Smooth muscle cell (in vitro differentiated cells): ENCODE measurements around the gene UBE3B. TPM values are rescaled to one million over a fixed set of nuclear protein-coding genes. Genes with fewer than 3 reads are reported as not detected.

Experiments
- DNase-seq: peaks from one replicate; lab custom pipeline; 2025; ENCODE audit not compliant: unreplicated experiment; lab: John Stamatoyannopoulos, UW
- H2AFZ ChIP-seq: fragments of 200-600 bp; sonication (generic); 2 replicates; pipeline ENCODE4 v1.6.0; 2016; ENCODE audit warnings: antibody characterized with exemption, low read depth, mild to moderate bottlenecking
- H3F3A ChIP-seq: fragments of 200-600 bp; sonication (generic); 2 replicates; pipeline ENCODE4 v1.6.0; 2017; ENCODE audit warnings: antibody characterized with exemption, low read depth
- H3K27ac ChIP-seq: fragments of 200-600 bp; sonication (generic); 2 replicates; pipeline ENCODE4 v1.5.1; 2016; ENCODE audit warnings: low read depth, mild to moderate bottlenecking
- H3K27me3 ChIP-seq: fragments of 200-600 bp; sonication (generic); 2 replicates; pipeline ENCODE4 v1.6.1; 2016; ENCODE audit warnings: low read depth, mild to moderate bottlenecking
- H3K36me3 ChIP-seq: fragments of 200-600 bp; sonication (generic); 2 replicates; pipeline ENCODE4 v1.5.1; 2016; ENCODE audit warnings: low read depth
- H3K4me1 ChIP-seq: fragments of 200-600 bp; sonication (generic); 2 replicates; pipeline ENCODE4 v1.5.1; 2016; ENCODE audit warnings: low read depth
- H3K4me2 ChIP-seq: fragments of 200-600 bp; sonication (generic); 2 replicates; pipeline ENCODE4 v1.6.0; 2016; ENCODE audit warnings: mild to moderate bottlenecking
- H3K4me3 ChIP-seq: fragments of 200-600 bp; sonication (generic); 2 replicates; pipeline ENCODE4 v1.5.1; 2016; ENCODE audit warnings: mild to moderate bottlenecking
- H3K79me2 ChIP-seq: fragments of 200-600 bp; sonication (generic); 2 replicates; pipeline ENCODE4 v1.6.0; 2016; ENCODE audit warnings: low read depth, mild to moderate bottlenecking
- H3K9ac ChIP-seq: fragments of 200-600 bp; sonication (generic); 2 replicates; pipeline ENCODE4 v1.6.0; 2016; ENCODE audit warnings: low read depth
- H3K9me3 ChIP-seq: fragments of 200-600 bp; sonication (generic); replicated peaks from 2 replicates; pipeline ENCODE4 v1.5.1; 2016; ENCODE audit warnings: low read depth
- H4K20me1 ChIP-seq: fragments of 200-600 bp; sonication (generic); 2 replicates; pipeline ENCODE4 v1.6.0; 2016; ENCODE audit warnings: low read depth
- CTCF ChIP-seq: fragments of 200-600 bp; sonication (generic); IDR thresholded peaks from 2 replicates; pipeline ENCODE4 v1.5.1; 2017; ENCODE audit warnings: borderline replicate concordance, mild to moderate bottlenecking, antibody characterized with exemption; ENCODE audit not compliant: insufficient read depth, poor library complexity, severe bottlenecking
- WGBS: methylation state at CpG from one replicate; pipeline ENCODE4 v1.1.7; 2016; ENCODE audit warnings: low lambda C conversion rate; 5-methylcytosine and 5-hydroxymethylcytosine counted together
- polyA plus RNA-seq: library from polyadenylated mRNA; unstranded; fragments of >200 nt; fragmentation: Nextera tagmentation; extraction: Ambion mirVana; gene quantifications from 2 replicates; pipeline ENCODE4 v1.2.1, GENCODE V29; 2016
- total RNA-seq: library from RNA; depleted of rRNA; stranded (reverse); fragments of >200 nt; gene quantifications from 2 replicates; pipeline ENCODE4 v1.2.3, GENCODE V29; 2014

Gene UBE3B
- total and polyA plus RNA-seq, 2 experiments from 2014 or later: 21.8 to 62.9 TPM

DNA sequence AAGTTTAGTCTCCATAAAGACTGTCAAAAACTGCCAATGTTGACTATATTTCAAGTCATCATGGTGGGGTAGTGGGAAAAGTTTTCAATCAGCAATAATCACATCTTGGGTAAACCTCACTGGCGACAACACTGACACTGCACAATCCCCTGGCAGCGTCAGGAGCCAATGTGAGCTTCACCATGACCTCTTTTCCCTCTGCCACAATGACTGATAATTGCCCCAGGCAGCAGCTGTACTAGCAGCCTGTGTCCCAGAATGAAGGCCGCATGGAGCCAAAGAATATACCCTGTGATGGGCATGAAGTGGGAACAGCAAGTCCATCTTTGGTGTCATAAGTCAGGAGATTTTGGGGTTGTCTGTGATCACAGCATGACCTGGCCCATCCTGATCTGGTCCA is 90.5 kb downstream of the UBE3B start:
- Histone ChIP-seq H3F3A (no peaks in the 10 kb centered on the region), H3K36me3 (no peaks in the 10 kb centered on the region)
- 91% methylated on average over 3 of the region's 3 CpGs for WGBS

GRCh38 chr12:109568486-109568885 is 91.1 kb downstream of the UBE3B start:
- no peaks in the 10 kb centered on the region for H3K27me3 ChIP-seq
- H3K79me2 ChIP-seq: no peaks in the 10 kb centered on the region
- no peak overlapping the region for H3K4me3 ChIP-seq
- H4K20me1 ChIP-seq: no peaks in the 10 kb centered on the region
- H3K27ac ChIP-seq: no peak overlapping the region
- H3K9me3 ChIP-seq: no peaks in the 10 kb centered on the region
- no peak overlapping the region for H2AFZ ChIP-seq
- 93% methylated on average over 7 of the region's 7 CpGs for WGBS
- no peak for TF ChIP-seq CTCF
- H3K4me2 ChIP-seq: no peak overlapping the region
- DNase-seq: no peak
- H3K9ac ChIP-seq: no peak overlapping the region
- no peaks in the 10 kb centered on the region for H3F3A ChIP-seq
- H3K36me3 ChIP-seq: no peaks in the 10 kb centered on the region
- peaks cover 7% of the 10 kb centered on the region for H3K4me1 ChIP-seq

More for the DNA sequence above, 90.5 kb downstream of the UBE3B start:
- H3K27me3 ChIP-seq: no peaks in the 10 kb centered on the region
- no peak overlapping the region for H3K9ac ChIP-seq
- TF ChIP-seq CTCF: no peak
- peaks cover 7% of the 10 kb centered on the region for H3K4me1 ChIP-seq
- H3K4me2 ChIP-seq: no peak overlapping the region
- H3K27ac ChIP-seq: no peak overlapping the region
- no peak overlapping the region for H3K4me3 ChIP-seq
- DNase-seq: no peak
- H2AFZ ChIP-seq: no peak overlapping the region
- H4K20me1 ChIP-seq: no peaks in the 10 kb centered on the region
- H3K79me2 ChIP-seq: no peaks in the 10 kb centered on the region
- H3K9me3 ChIP-seq: no peaks in the 10 kb centered on the region

DNA sequence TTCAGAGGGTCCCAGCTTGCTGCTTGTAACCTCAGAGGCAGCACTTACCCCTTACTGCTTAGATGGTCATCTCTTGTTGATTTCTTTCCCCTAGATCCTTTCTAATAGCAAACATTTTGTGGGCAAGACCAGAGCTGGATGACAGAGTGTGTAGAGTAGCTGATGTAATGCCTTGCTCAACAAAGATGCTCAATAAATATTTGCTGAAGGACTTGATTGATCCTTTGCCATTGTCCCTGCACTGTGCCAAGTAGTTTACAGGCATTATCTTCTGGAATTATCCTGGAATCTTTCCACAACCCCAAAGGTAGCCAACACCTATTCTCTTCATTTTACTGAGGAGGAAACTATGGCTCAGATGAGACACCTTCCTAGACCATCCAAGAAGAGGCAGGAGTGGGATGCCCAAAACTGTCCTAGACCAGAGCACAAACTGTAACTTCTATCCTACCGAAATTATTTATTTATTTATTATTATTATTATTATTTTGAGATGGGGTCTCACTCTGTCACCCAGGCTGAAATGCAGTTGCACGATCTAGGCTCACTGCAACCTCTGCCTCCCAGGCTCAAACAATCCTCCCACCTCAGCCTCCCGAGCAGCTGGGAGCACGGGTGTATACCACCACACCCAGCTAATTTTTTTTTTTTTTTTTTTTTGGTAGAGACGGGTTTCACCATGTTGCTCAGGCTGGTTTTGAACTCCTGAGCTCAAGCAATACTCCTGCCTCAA is 94.5 kb downstream of the UBE3B start:
- Histone ChIP-seq H3K4me3 (peak overlapping the region; percentile 83), H3K27ac (no peak overlapping the region), H3K27me3 (no peaks in the 10 kb centered on the region), H3K4me2 (peak overlapping the region; percentile 81), H3K79me2 (peaks cover 32% of the 10 kb centered on the region), H3K9ac (peak overlapping the region; percentile 67), H3K9me3 (no peaks in the 10 kb centered on the region), H3F3A (no peaks in the 10 kb centered on the region), H3K4me1 (peaks cover 18% of the 10 kb centered on the region), H2AFZ (no peak overlapping the region), H3K36me3 (no peaks in the 10 kb centered on the region), H4K20me1 (no peaks in the 10 kb centered on the region)
- WGBS: 91% methylated on average over 5 of the region's 5 CpGs
- DNase-seq: no peak
- TF ChIP-seq CTCF: no peak

GRCh38 chr12:109572506-109572845 is 95.0 kb downstream of the UBE3B start:
- Histone ChIP-seq H3K9ac (peak overlapping the region; percentile 67), H3K4me3 (peak overlapping the region; percentile 83), H3K79me2 (peaks cover 32% of the 10 kb centered on the region), H3K27ac (peak overlapping the region; percentile 72), H3K27me3 (no peaks in the 10 kb centered on the region), H3K36me3 (peaks cover 2% of the 10 kb centered on the region), H3K9me3 (no peaks in the 10 kb centered on the region), H4K20me1 (no peaks in the 10 kb centered on the region), H3K4me1 (peaks cover 18% of the 10 kb centered on the region), H2AFZ (peak overlapping the region; percentile 50), H3K4me2 (peak overlapping the region; percentile 81), H3F3A (no peaks in the 10 kb centered on the region)
- no peak for TF ChIP-seq CTCF
- 79% methylated on average over 3 of the region's 3 CpGs for WGBS
- DNase-seq: no peak
